HCT116 (cell line): ENCODE results near the gene RGS2. TPM values are rescaled to one million over a fixed set of nuclear protein-coding genes. Genes with fewer than 3 reads are reported as not detected.

Source experiments
- ATAC-seq: fragments of 200-7000 bp; cut with Tn5 transposase; 2 replicates; pipeline ENCODE4 v1.9.1; 2020; ENCODE audit warnings: mild to moderate bottlenecking, moderate library complexity
- BruUV-seq: library from RNA; stranded (reverse); fragments of 400-500 nt; replicated peaks from 2 replicates; lab custom pipeline; 2021; lab: Mats Ljungman, UMichigan
- CTCF ChIA-PET: fragments of 300-600 bp; sonication (Branson Sonifier 250); formaldehyde crosslinking; loops from one replicate; lab custom pipeline; 2021; ENCODE audit warnings: antibody characterized with exemption; lab: Charles Lee
- POLR2A ChIA-PET: fragments of 300-600, 350-600 bp; sonication (Branson Sonifier 250); formaldehyde crosslinking; loops from one replicate; lab custom pipeline; 2021; ENCODE audit warnings: antibody characterized with exemption; lab: Charles Lee
- RAD21 ChIA-PET, 2 experiments: fragments of 300-600 bp; sonication (Branson Sonifier 250); formaldehyde crosslinking; loops; one replicate each; lab custom pipeline; 2023; ENCODE audit warnings: low total read pairs in 2 of 2; ENCODE audit not compliant: uncharacterized antibody in 2 of 2, unreplicated experiment in 2 of 2, low non-redundant PET in 1 of 2; lab: Charles Lee
- DNase-seq: peaks from one replicate; pipeline ENCODE4 v3.0.0-alpha.2; 2010; ENCODE audit warnings: low read depth, low spot score
- H2AFZ ChIP-seq: fragments of 200-600 bp; shearing (Covaris generic), sonication (generic); 2 replicates; pipeline ENCODE4 v1.6.1; 2017; ENCODE audit warnings: low read depth, mixed run types, mixed read lengths, antibody characterized with exemption, low read length; ENCODE audit not compliant: poor library complexity, severe bottlenecking
- H3K27ac ChIP-seq: 2 replicates; pipeline ENCODE4 v1.5.1; 2012; ENCODE audit warnings: low read depth, low read length
- H3K27me3 ChIP-seq: fragments of 200-600 bp; sonication (generic); 2 replicates; pipeline ENCODE4 v1.6.1; 2016; ENCODE audit warnings: mixed run types, low read length, mixed read lengths; ENCODE audit not compliant: insufficient read depth
- H3K36me3 ChIP-seq, 2 experiments: fragments of 200-500 bp in 1 of 2; fragments of 200-600 bp in 1 of 2; sonication (Bioruptor generic) in 1 of 2; sonication (generic) in 1 of 2; 2 replicates each; pipeline versions ENCODE4 v1.5.1 to v1.6.1; 2014 to 2016; ENCODE audit warnings: low read length in 2 of 2, inconsistent platforms in 1 of 2, mixed read lengths in 1 of 2, mixed run types in 1 of 2; ENCODE audit not compliant: insufficient read depth in 2 of 2, control insufficient read depth in 1 of 2
- H3K4me1 ChIP-seq, 2 experiments: fragments of 200-600 bp in 1 of 2; sonication (generic) in 1 of 2; 2 replicates each; pipeline versions ENCODE4 v1.5.1 to v1.6.1; 2012 to 2017; ENCODE audit warnings: low read length in 2 of 2, inconsistent platforms in 1 of 2, mild to moderate bottlenecking in 1 of 2, mixed read lengths in 1 of 2, mixed run types in 1 of 2, moderate library complexity in 1 of 2; ENCODE audit not compliant: insufficient read depth in 2 of 2, control insufficient read depth in 1 of 2
- H3K4me2 ChIP-seq: fragments of 200-600 bp; sonication (generic); 2 replicates; pipeline ENCODE4 v1.6.1; 2017; ENCODE audit warnings: mixed run types, low read length, mixed read lengths
- H3K4me3 ChIP-seq, 2 experiments: fragments of 200-600 bp in 1 of 2; sonication (generic) in 1 of 2; replicated peaks in 1 of 2; 2 replicates each; pipeline ENCODE4 v1.5.1; 2011 to 2016; ENCODE audit warnings: low read length in 2 of 2, control low read depth in 1 of 2, low read depth in 1 of 2, mild to moderate bottlenecking in 1 of 2, mixed read lengths in 1 of 2, mixed run types in 1 of 2
- H3K79me2 ChIP-seq: fragments of 200-600 bp; sonication (generic); 2 replicates; pipeline ENCODE4 v1.6.1; 2017; ENCODE audit warnings: mild to moderate bottlenecking, mixed run types, low read length, moderate library complexity, mixed read lengths; ENCODE audit not compliant: insufficient read depth
- H3K9ac ChIP-seq: fragments of 200-600 bp; sonication (generic); 2 replicates; pipeline ENCODE4 v1.6.1; 2016; ENCODE audit warnings: low read length, mixed read lengths
- H3K9me2 ChIP-seq: fragments of 200-600 bp; sonication (generic), shearing (Covaris generic); 2 replicates; pipeline ENCODE4 v1.6.1; 2017; ENCODE audit warnings: mixed run types, mild to moderate bottlenecking, moderate library complexity; ENCODE audit not compliant: insufficient read depth
- H3K9me3 ChIP-seq, 2 experiments: fragments of 200-500 bp in 1 of 2; fragments of 200-600 bp in 1 of 2; sonication (Bioruptor generic) in 1 of 2; sonication (generic) in 1 of 2; 2 replicates each; pipeline ENCODE4 v1.6.1; 2014 to 2017; ENCODE audit warnings: low read length in 2 of 2, mixed read lengths in 2 of 2, inconsistent platforms in 1 of 2, low read depth in 1 of 2, mild to moderate bottlenecking in 1 of 2, mixed run types in 1 of 2, moderate library complexity in 1 of 2; ENCODE audit not compliant: control insufficient read depth in 1 of 2, insufficient read depth in 1 of 2
- H4K20me1 ChIP-seq: fragments of 200-600 bp; sonication (generic), shearing (Covaris generic); 2 replicates; pipeline ENCODE4 v1.6.1; 2017; ENCODE audit warnings: mixed run types, mild to moderate bottlenecking, moderate library complexity; ENCODE audit not compliant: insufficient read depth
- CEBPB ChIP-seq: IDR thresholded peaks from 2 replicates; pipeline ENCODE4 v1.6.1; 2012; ENCODE audit warnings: low read depth
- EGR1 ChIP-seq: IDR thresholded peaks from 2 replicates; pipeline ENCODE4 v1.6.1; 2012; ENCODE audit warnings: low read depth
- EZH2phosphoT487 ChIP-seq: fragments of 200-600 bp; IDR thresholded peaks from 2 replicates; pipeline ENCODE4 v1.6.1; 2018; ENCODE audit warnings: antibody characterized with exemption, borderline replicate concordance
- FOSL1 ChIP-seq: IDR thresholded peaks from 2 replicates; pipeline ENCODE4 v1.6.1; 2012; ENCODE audit warnings: low read depth
- JUND ChIP-seq: IDR thresholded peaks from 2 replicates; pipeline ENCODE4 v1.6.1; 2012
- POLR2A ChIP-seq: IDR thresholded peaks from 2 replicates; pipeline ENCODE4 v1.7.0; 2011; ENCODE audit warnings: borderline replicate concordance; ENCODE audit not compliant: insufficient read depth, insufficient read length; ENCODE audit errors: extremely low read depth
- POLR2AphosphoS5 ChIP-seq: IDR thresholded peaks from 2 replicates; pipeline ENCODE4 v1.6.1; 2011; ENCODE audit warnings: mild to moderate bottlenecking, low read depth, low read length, moderate library complexity
- SIN3A ChIP-seq: IDR thresholded peaks from 2 replicates; pipeline ENCODE4 v1.6.1; 2012; ENCODE audit warnings: low read depth
- ZNF274 ChIP-seq: fragments of 200-500 bp; sonication (Bioruptor generic); IDR thresholded peaks from 2 replicates; pipeline ENCODE4 v1.6.1; 2014; ENCODE audit warnings: mild to moderate bottlenecking, low read depth, low read length, inconsistent platforms
- intact Hi-C: fragments of 100-400 bp; cut with micrococcal nuclease; formaldehyde crosslinking; loops from 2 replicates; pipeline ENCODE4 v1.10.0; 2022
- total RNA-seq: library from RNA; stranded (reverse); gene quantifications from one replicate; pipeline ENCODE4 v1.2.1, GENCODE V29; 2021; ENCODE audit not compliant: unreplicated experiment
- TF ChIP-seq, protein P1 (sequence below): IDR thresholded peaks from 2 replicates; pipeline ENCODE4 v1.6.1; 2012; ENCODE audit warnings: low read depth
- TF ChIP-seq, protein P2 (sequence below): IDR thresholded peaks from 2 replicates; pipeline ENCODE4 v1.6.1; 2012

RGS2 gene
- total RNA-seq, 1 experiment from 2014 or later, result 21.1 TPM

DNA sequence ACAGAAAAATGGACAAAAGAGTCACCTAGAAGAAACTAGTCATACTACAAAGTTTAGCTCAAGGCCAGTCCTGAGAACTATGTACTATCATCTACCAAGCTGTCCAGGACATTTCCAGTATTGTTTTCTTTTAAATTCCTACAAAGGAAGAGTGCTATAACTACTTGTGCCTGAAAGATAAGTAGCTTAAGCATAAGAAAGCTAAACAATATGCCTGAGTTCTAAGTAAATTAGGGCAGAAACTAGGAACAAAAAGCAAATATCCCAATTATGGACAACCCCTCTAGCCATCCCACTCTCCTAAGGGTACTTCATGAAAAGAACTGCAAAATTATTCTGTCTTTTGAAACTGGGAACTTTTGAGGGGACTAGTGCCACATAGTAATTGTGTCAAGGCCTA, 5.3 kb upstream of the RGS2 start:
- ATAC-seq (no peak), DNase-seq (no peak)
- H3K9me2 ChIP-seq, result no peaks in the 10 kb centered on the region
- H3K27me3 ChIP-seq, result no peaks in the 10 kb centered on the region
- H3K4me1 ChIP-seq, result peaks cover 13 to 23% of the 10 kb centered on the region in 2 experiments; a peak in 3 of 4 replicates
- ChIA-PET CTCF (interaction anchor here (0.6 to 5.1 kb wide), 3 partner anchors 216 to 329 kb away, joined by 3 to 96 read pairs (median 5); no protein-coding TSS in a partner anchor), POLR2A (no interaction called here), RAD21 (no interaction called here)
- BruUV-seq, result no TSS peak
- no peaks in the 10 kb centered on the region for H4K20me1 ChIP-seq
- H3K9ac ChIP-seq, result no peak overlapping the region
- H2AFZ ChIP-seq, result no peak overlapping the region
- intact Hi-C loops, result no loop called here
- TF ChIP-seq, protein P1, sequence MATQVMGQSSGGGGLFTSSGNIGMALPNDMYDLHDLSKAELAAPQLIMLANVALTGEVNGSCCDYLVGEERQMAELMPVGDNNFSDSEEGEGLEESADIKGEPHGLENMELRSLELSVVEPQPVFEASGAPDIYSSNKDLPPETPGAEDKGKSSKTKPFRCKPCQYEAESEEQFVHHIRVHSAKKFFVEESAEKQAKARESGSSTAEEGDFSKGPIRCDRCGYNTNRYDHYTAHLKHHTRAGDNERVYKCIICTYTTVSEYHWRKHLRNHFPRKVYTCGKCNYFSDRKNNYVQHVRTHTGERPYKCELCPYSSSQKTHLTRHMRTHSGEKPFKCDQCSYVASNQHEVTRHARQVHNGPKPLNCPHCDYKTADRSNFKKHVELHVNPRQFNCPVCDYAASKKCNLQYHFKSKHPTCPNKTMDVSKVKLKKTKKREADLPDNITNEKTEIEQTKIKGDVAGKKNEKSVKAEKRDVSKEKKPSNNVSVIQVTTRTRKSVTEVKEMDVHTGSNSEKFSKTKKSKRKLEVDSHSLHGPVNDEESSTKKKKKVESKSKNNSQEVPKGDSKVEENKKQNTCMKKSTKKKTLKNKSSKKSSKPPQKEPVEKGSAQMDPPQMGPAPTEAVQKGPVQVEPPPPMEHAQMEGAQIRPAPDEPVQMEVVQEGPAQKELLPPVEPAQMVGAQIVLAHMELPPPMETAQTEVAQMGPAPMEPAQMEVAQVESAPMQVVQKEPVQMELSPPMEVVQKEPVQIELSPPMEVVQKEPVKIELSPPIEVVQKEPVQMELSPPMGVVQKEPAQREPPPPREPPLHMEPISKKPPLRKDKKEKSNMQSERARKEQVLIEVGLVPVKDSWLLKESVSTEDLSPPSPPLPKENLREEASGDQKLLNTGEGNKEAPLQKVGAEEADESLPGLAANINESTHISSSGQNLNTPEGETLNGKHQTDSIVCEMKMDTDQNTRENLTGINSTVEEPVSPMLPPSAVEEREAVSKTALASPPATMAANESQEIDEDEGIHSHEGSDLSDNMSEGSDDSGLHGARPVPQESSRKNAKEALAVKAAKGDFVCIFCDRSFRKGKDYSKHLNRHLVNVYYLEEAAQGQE, result no peak
- TF ChIP-seq EZH2phosphoT487 (no peak), CEBPB (no peak), EGR1 (no peak), POLR2A (no peak), FOSL1 (no peak), ZNF274 (no peak), POLR2AphosphoS5 (no peak), SIN3A (no peak), JUND (no peak)
- TF ChIP-seq, protein P2, sequence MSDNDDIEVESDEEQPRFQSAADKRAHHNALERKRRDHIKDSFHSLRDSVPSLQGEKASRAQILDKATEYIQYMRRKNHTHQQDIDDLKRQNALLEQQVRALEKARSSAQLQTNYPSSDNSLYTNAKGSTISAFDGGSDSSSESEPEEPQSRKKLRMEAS, result no peak
- H3K36me3 ChIP-seq, result no peaks in the 10 kb centered on the region
- no peak overlapping the region for H3K4me3 ChIP-seq
- no peaks in the 10 kb centered on the region for H3K79me2 ChIP-seq
- H3K9me3 ChIP-seq, result no peaks in the 10 kb centered on the region
- H3K4me2 ChIP-seq, result no peak overlapping the region
- no peak overlapping the region for H3K27ac ChIP-seq
